OCI-LY3 (cell line): ENCODE measurements around the gene PNLIP.

Experiments
- EZH2phosphoT487 ChIP-seq: fragments of 200-600 bp; shearing (Covaris generic); IDR thresholded peaks from 2 replicates; pipeline ENCODE4 v1.6.1; 2018; ENCODE audit warnings: antibody characterized with exemption, mixed run types, low read depth
- TF ChIP-seq, protein P1 (sequence below): fragments of 200-600, 300-600 bp; sonication (generic); IDR thresholded peaks from 2 replicates; pipeline ENCODE4 v1.5.1; 2014; ENCODE audit warnings: antibody characterized with exemption, low read length, low read depth

GRCh38 chr10:116567335-116567734 is 21.6 kb downstream of the PNLIP start:
- TF ChIP-seq, protein P1, sequence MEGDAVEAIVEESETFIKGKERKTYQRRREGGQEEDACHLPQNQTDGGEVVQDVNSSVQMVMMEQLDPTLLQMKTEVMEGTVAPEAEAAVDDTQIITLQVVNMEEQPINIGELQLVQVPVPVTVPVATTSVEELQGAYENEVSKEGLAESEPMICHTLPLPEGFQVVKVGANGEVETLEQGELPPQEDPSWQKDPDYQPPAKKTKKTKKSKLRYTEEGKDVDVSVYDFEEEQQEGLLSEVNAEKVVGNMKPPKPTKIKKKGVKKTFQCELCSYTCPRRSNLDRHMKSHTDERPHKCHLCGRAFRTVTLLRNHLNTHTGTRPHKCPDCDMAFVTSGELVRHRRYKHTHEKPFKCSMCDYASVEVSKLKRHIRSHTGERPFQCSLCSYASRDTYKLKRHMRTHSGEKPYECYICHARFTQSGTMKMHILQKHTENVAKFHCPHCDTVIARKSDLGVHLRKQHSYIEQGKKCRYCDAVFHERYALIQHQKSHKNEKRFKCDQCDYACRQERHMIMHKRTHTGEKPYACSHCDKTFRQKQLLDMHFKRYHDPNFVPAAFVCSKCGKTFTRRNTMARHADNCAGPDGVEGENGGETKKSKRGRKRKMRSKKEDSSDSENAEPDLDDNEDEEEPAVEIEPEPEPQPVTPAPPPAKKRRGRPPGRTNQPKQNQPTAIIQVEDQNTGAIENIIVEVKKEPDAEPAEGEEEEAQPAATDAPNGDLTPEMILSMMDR: no peak
- no peak for TF ChIP-seq EZH2phosphoT487
